SH-SY5Y (cell line): ENCODE measurements around the gene DTNBP1.

Source experiments
- GATA2 ChIP-seq: IDR thresholded peaks from 2 replicates; pipeline ENCODE4 v1.6.1; 2011; ENCODE audit warnings: mild to moderate bottlenecking, low read depth, low read length
- GATA3 ChIP-seq: IDR thresholded peaks from 2 replicates; pipeline ENCODE4 v1.6.1; 2011; ENCODE audit warnings: low read depth, mild to moderate bottlenecking, low read length, moderate library complexity

DNA sequence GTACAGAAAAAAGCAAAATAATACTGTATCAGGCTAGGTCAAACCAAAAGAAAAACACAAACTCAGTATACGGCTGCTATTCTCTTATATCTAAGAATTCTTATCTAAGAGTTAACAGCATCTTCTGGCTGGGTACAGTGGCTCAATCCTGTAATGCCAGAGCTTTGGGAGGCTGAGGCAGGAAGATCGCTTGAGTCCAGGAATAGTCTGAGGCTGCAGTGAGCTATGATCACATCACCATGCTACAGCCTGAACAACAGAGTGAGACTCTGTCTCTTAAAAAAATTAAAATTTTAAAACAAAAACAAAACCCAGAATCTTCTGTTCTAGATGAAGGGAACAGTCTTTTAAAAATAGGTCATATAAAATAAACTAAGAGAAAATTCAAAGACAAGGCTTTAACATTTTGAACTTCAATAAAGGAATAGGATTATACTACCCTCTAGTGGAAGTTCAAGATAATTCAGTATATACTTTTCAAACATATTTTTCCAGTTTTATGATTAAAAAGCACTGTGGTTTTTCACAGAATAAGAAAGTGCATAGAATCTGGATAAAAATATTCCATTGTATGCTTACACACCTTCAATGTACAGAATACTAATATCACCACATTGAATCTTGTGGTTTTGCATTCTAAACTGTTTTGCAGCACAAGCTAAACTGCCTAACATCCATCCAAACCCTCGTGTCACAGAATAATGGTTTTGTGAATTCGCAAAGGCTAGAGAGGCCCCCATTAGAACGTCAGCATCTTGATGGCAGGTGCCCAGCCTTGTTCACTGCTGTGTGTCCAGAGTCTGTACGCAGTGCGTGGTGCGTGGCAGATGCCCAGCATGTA lies 39.3 kb downstream of the DTNBP1 start:
- TF ChIP-seq GATA3 = no peak
- TF ChIP-seq GATA2 = no peak
